ENCODE results near the gene FAM20C. TPM values are rescaled to one million over a fixed set of nuclear protein-coding genes. Genes with fewer than 3 reads are reported as not detected.

FAM20C gene
- polyA plus RNA-seq, 2 donors: 6.9 to 11.5 TPM

- Histone ChIP-seq H3K27me3 (ENCODE audit: control insufficient read depth in 1 of 2, insufficient read depth in 2 of 2, low read length in 2 of 2) (no peaks in the 10 kb centered on the region), H3K4me1 (ENCODE audit: control insufficient read depth in 2 of 2, insufficient read depth in 2 of 2, low read length in 1 of 2) (no peaks in the 10 kb centered on the region), H3K4me3 (ENCODE audit: low read depth in 1 of 2, low read length in 2 of 2) (no peak overlapping the region), H3K9me3 (ENCODE audit: control insufficient read depth in 2 of 2, insufficient read depth in 1 of 2, low read depth in 1 of 2, low read length in 1 of 2) (no peaks in the 10 kb centered on the region), H3K36me3 (ENCODE audit: control insufficient read depth in 2 of 2, insufficient read depth in 2 of 2, low read length in 1 of 2) (peaks cover 0 to 22% of the 10 kb centered on the region in 2 donors), H3K27ac (ENCODE audit: low read depth in 2 of 2, low read length in 1 of 2) (no peak overlapping the region)
- 79 to 82% methylated on average over 12 of the region's 12 CpGs for WGBS, 2 donors
Measured at GRCh38 chr7:247181-247580, 54.8 kb downstream of the FAM20C start.

DNA sequence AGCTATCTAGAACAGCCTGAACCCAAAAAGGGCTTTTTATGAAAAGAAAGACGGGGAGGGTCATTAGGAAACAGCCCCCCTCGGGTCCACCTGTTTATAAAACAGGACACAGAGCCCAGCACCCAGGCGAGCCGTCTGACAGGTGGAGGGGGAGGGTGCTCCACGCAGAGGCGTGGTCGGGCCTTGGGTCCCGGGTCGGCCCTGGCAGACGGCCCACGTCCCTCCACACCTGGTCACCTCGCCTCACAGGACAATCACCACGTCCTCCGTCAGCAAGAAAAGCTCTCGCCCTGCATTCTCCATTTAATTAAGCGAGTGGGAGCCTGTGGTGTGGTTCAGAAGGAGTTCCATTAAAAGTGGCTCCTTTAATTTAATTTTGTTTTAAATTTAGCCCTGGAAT lies 55.3 kb downstream of the FAM20C start:
- WGBS, 2 donors: 75 to 85% methylated on average over 16 of the region's 16 CpGs
- Histone ChIP-seq H3K9me3 (ENCODE audit: control insufficient read depth in 2 of 2, insufficient read depth in 1 of 2, low read depth in 1 of 2, low read length in 1 of 2) (no peaks in the 10 kb centered on the region), H3K4me1 (ENCODE audit: control insufficient read depth in 2 of 2, insufficient read depth in 2 of 2, low read length in 1 of 2) (no peaks in the 10 kb centered on the region), H3K27ac (ENCODE audit: low read depth in 2 of 2, low read length in 1 of 2) (no peak overlapping the region), H3K36me3 (ENCODE audit: control insufficient read depth in 2 of 2, insufficient read depth in 2 of 2, low read length in 1 of 2) (peaks cover 0 to 24% of the 10 kb centered on the region in 2 donors), H3K27me3 (ENCODE audit: control insufficient read depth in 1 of 2, insufficient read depth in 2 of 2, low read length in 2 of 2) (no peaks in the 10 kb centered on the region), H3K4me3 (ENCODE audit: low read depth in 1 of 2, low read length in 2 of 2) (no peak overlapping the region)

GRCh38 chr7:248732-249435 lies 56.5 kb downstream of the FAM20C start:
- Histone ChIP-seq H3K27me3 (ENCODE audit: control insufficient read depth in 1 of 2, insufficient read depth in 2 of 2, low read length in 2 of 2) (no peaks in the 10 kb centered on the region), H3K27ac (ENCODE audit: low read depth in 2 of 2, low read length in 1 of 2) (no peak overlapping the region), H3K9me3 (ENCODE audit: control insufficient read depth in 2 of 2, insufficient read depth in 1 of 2, low read depth in 1 of 2, low read length in 1 of 2) (no peaks in the 10 kb centered on the region), H3K4me3 (ENCODE audit: low read depth in 1 of 2, low read length in 2 of 2) (no peak overlapping the region), H3K4me1 (ENCODE audit: control insufficient read depth in 2 of 2, insufficient read depth in 2 of 2, low read length in 1 of 2) (no peaks in the 10 kb centered on the region), H3K36me3 (ENCODE audit: control insufficient read depth in 2 of 2, insufficient read depth in 2 of 2, low read length in 1 of 2) (peaks cover 0 to 31% of the 10 kb centered on the region in 2 donors)
- 84 to 85% methylated on average over 20 of the region's 20 CpGs for WGBS, 2 donors

GRCh38 chr7:249989-250388 lies 57.6 kb downstream of the FAM20C start:
- Histone ChIP-seq H3K4me1 (ENCODE audit: control insufficient read depth in 2 of 2, insufficient read depth in 2 of 2, low read length in 1 of 2) (no peaks in the 10 kb centered on the region), H3K36me3 (ENCODE audit: control insufficient read depth in 2 of 2, insufficient read depth in 2 of 2, low read length in 1 of 2) (peaks cover 0 to 31% of the 10 kb centered on the region in 2 donors), H3K27ac (ENCODE audit: low read depth in 2 of 2, low read length in 1 of 2) (no peak overlapping the region), H3K9me3 (ENCODE audit: control insufficient read depth in 2 of 2, insufficient read depth in 1 of 2, low read depth in 1 of 2, low read length in 1 of 2) (no peaks in the 10 kb centered on the region), H3K4me3 (ENCODE audit: low read depth in 1 of 2, low read length in 2 of 2) (no peak overlapping the region), H3K27me3 (ENCODE audit: control insufficient read depth in 1 of 2, insufficient read depth in 2 of 2, low read length in 2 of 2) (no peaks in the 10 kb centered on the region)
- 85 to 86% methylated on average over 12 of the region's 12 CpGs for WGBS, 2 donors

- H3K4me1 ChIP-seq (ENCODE audit: control insufficient read depth in 2 of 2, insufficient read depth in 2 of 2, low read length in 1 of 2): no peaks in the 10 kb centered on the region
- no peaks in the 10 kb centered on the region for H3K9me3 ChIP-seq (ENCODE audit: control insufficient read depth in 2 of 2, insufficient read depth in 1 of 2, low read depth in 1 of 2, low read length in 1 of 2)
- no peak overlapping the region for H3K4me3 ChIP-seq (ENCODE audit: low read depth in 1 of 2, low read length in 2 of 2)
- H3K27me3 ChIP-seq (ENCODE audit: control insufficient read depth in 1 of 2, insufficient read depth in 2 of 2, low read length in 2 of 2): no peaks in the 10 kb centered on the region
- WGBS, 2 donors: 91% methylated on average over 15 of the region's 15 CpGs
- H3K27ac ChIP-seq (ENCODE audit: low read depth in 2 of 2, low read length in 1 of 2): no peak overlapping the region
- H3K36me3 ChIP-seq (ENCODE audit: control insufficient read depth in 2 of 2, insufficient read depth in 2 of 2, low read length in 1 of 2): peaks cover 0 to 26% of the 10 kb centered on the region in 2 donors
Measured at GRCh38 chr7:250523-250922, 58.2 kb downstream of the FAM20C start.

DNA sequence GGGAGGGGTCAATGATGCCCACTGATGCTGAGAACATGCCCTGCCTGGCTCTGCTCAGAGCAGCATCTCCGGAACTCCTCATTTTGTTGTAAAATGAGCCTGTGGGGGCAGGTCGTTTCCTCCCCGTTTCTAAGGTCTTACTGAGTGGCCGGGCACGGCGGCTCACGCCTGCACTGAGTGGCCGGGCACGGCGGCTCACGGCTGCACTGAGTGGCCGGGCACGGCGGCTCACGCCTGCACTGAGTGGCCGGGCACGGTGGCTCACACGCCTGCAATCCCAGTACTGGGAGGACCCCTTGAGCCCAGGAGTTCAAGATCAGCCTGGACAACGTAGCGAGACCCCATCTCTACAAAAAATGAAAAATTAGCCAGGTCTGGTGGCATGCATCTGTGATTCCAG lies 58.6 kb downstream of the FAM20C start:
- H3K27ac ChIP-seq (ENCODE audit: low read depth in 2 of 2, low read length in 1 of 2): no peak overlapping the region
- no peaks in the 10 kb centered on the region for H3K27me3 ChIP-seq (ENCODE audit: control insufficient read depth in 1 of 2, insufficient read depth in 2 of 2, low read length in 2 of 2)
- H3K36me3 ChIP-seq (ENCODE audit: control insufficient read depth in 2 of 2, insufficient read depth in 2 of 2, low read length in 1 of 2): peaks cover 0 to 31% of the 10 kb centered on the region in 2 donors
- 94% methylated on average over 20 of the region's 20 CpGs for WGBS, 2 donors
- no peaks in the 10 kb centered on the region for H3K9me3 ChIP-seq (ENCODE audit: control insufficient read depth in 2 of 2, insufficient read depth in 1 of 2, low read depth in 1 of 2, low read length in 1 of 2)
- H3K4me3 ChIP-seq (ENCODE audit: low read depth in 1 of 2, low read length in 2 of 2): no peak overlapping the region
- H3K4me1 ChIP-seq (ENCODE audit: control insufficient read depth in 2 of 2, insufficient read depth in 2 of 2, low read length in 1 of 2): no peaks in the 10 kb centered on the region

DNA sequence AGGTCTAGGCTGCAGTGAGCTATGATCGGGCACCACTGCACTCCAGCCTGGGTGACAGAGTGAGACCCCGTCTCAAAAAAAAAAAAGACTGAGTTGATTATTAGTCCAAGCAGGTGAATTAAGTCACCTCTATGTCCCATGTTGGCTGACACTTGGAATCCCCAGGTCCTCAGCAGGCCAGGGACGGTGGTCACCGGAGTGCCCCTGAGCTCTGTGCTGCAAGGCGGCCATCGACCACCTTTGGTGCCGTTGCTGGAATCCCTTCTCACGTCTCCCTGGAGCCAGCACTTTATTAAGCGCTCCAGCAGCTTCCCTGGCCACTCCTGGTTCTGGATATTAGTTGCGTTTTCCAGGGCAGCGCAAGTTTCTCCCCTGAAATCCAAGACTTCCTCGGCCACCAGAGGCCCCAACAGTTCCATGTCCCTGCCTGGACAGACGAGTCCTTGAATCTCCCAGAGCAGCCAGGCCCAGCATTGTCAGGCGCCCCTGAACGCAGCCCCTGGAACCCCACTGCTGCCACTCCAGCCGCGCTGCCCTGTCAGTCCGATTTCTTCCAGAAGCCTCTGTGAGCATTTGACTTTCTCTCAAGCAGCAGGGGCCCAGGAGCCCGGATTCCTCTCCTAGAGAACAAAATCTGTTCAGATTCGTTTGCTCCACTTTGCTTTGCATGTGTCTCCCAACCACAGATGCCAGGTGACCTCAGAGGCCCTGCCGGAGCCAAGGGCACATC lies 59.2 kb downstream of the FAM20C start:
- Histone ChIP-seq H3K36me3 (ENCODE audit: control insufficient read depth in 2 of 2, insufficient read depth in 2 of 2, low read length in 1 of 2) (peaks cover 0 to 32% of the 10 kb centered on the region in 2 donors), H3K4me3 (ENCODE audit: low read depth in 1 of 2, low read length in 2 of 2) (no peak overlapping the region), H3K4me1 (ENCODE audit: control insufficient read depth in 2 of 2, insufficient read depth in 2 of 2, low read length in 1 of 2) (no peaks in the 10 kb centered on the region), H3K27me3 (ENCODE audit: control insufficient read depth in 1 of 2, insufficient read depth in 2 of 2, low read length in 2 of 2) (no peaks in the 10 kb centered on the region), H3K27ac (ENCODE audit: low read depth in 2 of 2, low read length in 1 of 2) (no peak overlapping the region), H3K9me3 (ENCODE audit: control insufficient read depth in 2 of 2, insufficient read depth in 1 of 2, low read depth in 1 of 2, low read length in 1 of 2) (no peaks in the 10 kb centered on the region)
- WGBS, 2 donors: 88 to 90% methylated on average over 21 of the region's 21 CpGs

DNA sequence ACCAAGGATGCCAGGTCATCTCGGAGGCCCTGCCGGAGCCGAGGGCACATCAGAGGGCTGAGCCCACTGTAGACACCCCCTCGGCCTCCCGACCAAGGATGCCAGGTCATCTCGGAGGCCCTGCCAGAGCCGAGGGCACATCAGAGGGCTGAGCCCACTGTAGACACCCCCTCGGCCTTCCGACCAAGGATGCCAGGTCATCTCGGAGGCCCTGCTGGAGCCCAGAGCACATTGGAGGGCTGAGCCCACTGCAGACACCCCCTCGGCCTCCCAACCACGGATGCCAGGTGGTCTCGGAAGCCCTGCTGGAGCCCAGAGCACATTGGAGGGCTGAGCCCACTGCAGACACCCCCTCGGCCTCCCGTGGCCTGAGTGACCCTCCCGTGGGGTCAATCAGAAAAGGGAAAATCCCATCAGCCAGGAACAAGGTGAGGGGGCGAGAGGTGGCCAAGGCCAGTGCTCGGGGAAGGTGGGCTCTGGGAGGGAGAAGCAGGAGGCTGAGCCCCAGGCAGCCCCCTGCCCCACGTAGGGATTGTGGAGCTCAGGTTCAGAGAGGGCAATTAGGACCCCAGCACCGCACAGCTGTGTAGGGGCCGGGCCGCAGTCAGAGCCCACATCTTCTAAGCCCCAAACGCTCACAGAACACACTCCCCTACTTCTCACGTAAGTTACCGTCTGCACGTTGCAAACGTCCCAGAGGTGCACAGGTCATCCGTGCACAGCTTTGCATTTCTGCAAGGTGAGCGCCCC lies 60.0 kb downstream of the FAM20C start:
- Histone ChIP-seq H3K9me3 (ENCODE audit: control insufficient read depth in 2 of 2, insufficient read depth in 1 of 2, low read depth in 1 of 2, low read length in 1 of 2) (no peaks in the 10 kb centered on the region), H3K36me3 (ENCODE audit: control insufficient read depth in 2 of 2, insufficient read depth in 2 of 2, low read length in 1 of 2) (peaks cover 0 to 35% of the 10 kb centered on the region in 2 donors), H3K27me3 (ENCODE audit: control insufficient read depth in 1 of 2, insufficient read depth in 2 of 2, low read length in 2 of 2) (no peaks in the 10 kb centered on the region), H3K27ac (ENCODE audit: low read depth in 2 of 2, low read length in 1 of 2) (no peak overlapping the region), H3K4me3 (ENCODE audit: low read depth in 1 of 2, low read length in 2 of 2) (no peak overlapping the region), H3K4me1 (ENCODE audit: control insufficient read depth in 2 of 2, insufficient read depth in 2 of 2, low read length in 1 of 2) (no peaks in the 10 kb centered on the region)
- 91 to 93% methylated on average over 29 of the region's 29 CpGs for WGBS, 2 donors

DNA sequence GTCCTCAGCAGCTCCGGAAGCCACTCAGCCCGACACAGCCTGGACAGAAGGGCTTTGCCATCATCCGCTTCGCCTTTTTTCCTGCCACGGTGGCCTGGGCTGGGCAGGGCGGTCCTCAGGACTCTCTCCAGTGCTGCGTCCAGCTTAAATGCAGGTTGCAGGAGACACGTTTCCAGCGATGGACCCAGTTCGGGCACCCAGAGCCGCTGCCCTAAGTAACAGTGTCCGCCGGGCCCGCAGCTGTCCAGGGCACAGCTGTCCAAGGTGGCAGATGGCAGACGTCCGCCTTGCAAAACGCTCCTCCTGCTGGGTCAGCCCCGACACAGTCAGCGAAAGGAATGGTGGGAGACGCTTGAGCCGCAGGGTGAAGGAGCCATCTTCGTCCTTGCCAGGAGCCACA lies 60.6 kb downstream of the FAM20C start:
- Histone ChIP-seq H3K27ac (ENCODE audit: low read depth in 2 of 2, low read length in 1 of 2) (no peak overlapping the region), H3K36me3 (ENCODE audit: control insufficient read depth in 2 of 2, insufficient read depth in 2 of 2, low read length in 1 of 2) (peaks cover 0 to 34% of the 10 kb centered on the region in 2 donors)
- 92 to 93% methylated on average over 22 of the region's 22 CpGs for WGBS, 2 donors

More for the DNA sequence above, 60.6 kb downstream of the FAM20C start:
- Histone ChIP-seq H3K4me3 (ENCODE audit: low read depth in 1 of 2, low read length in 2 of 2) (no peak overlapping the region), H3K9me3 (ENCODE audit: control insufficient read depth in 2 of 2, insufficient read depth in 1 of 2, low read depth in 1 of 2, low read length in 1 of 2) (no peaks in the 10 kb centered on the region), H3K27me3 (ENCODE audit: control insufficient read depth in 1 of 2, insufficient read depth in 2 of 2, low read length in 2 of 2) (no peaks in the 10 kb centered on the region), H3K4me1 (ENCODE audit: control insufficient read depth in 2 of 2, insufficient read depth in 2 of 2, low read length in 1 of 2) (no peaks in the 10 kb centered on the region)

All from esophagus (tissue), 2 donors.